Measurements from ENCODE around the gene ENOX1. TPM values are rescaled to one million over a fixed set of nuclear protein-coding genes. Genes with fewer than 3 reads are reported as not detected.

Gene ENOX1
- total RNA-seq, 4 donors from 2014 or later, result 3.6 to 18.7 (median 5.7) TPM

GRCh38 chr13:43611281-43612273 lies 175.2 kb downstream of the ENOX1 start:
- no peak for TF ChIP-seq POLR2A (IDR thresholded peaks at IDR 0.05)
- TF ChIP-seq, protein P1, sequence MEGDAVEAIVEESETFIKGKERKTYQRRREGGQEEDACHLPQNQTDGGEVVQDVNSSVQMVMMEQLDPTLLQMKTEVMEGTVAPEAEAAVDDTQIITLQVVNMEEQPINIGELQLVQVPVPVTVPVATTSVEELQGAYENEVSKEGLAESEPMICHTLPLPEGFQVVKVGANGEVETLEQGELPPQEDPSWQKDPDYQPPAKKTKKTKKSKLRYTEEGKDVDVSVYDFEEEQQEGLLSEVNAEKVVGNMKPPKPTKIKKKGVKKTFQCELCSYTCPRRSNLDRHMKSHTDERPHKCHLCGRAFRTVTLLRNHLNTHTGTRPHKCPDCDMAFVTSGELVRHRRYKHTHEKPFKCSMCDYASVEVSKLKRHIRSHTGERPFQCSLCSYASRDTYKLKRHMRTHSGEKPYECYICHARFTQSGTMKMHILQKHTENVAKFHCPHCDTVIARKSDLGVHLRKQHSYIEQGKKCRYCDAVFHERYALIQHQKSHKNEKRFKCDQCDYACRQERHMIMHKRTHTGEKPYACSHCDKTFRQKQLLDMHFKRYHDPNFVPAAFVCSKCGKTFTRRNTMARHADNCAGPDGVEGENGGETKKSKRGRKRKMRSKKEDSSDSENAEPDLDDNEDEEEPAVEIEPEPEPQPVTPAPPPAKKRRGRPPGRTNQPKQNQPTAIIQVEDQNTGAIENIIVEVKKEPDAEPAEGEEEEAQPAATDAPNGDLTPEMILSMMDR (IDR thresholded peaks at IDR 0.05), result no peak
- H3K4me1 ChIP-seq, result no peaks in the 10 kb centered on the region
- no peaks in the 10 kb centered on the region for H3K27me3 ChIP-seq
- no peak overlapping the region for H3K4me3 ChIP-seq
- DNase-seq, result no peak
- H3K36me3 ChIP-seq, result no peaks in the 10 kb centered on the region
- intact Hi-C loops (cut with DNase I; ENCODE audit: low total_unique reads), result no loop called here
- no peak overlapping the region for H3K27ac ChIP-seq
- H3K9me3 ChIP-seq, result no peaks in the 10 kb centered on the region

DNA sequence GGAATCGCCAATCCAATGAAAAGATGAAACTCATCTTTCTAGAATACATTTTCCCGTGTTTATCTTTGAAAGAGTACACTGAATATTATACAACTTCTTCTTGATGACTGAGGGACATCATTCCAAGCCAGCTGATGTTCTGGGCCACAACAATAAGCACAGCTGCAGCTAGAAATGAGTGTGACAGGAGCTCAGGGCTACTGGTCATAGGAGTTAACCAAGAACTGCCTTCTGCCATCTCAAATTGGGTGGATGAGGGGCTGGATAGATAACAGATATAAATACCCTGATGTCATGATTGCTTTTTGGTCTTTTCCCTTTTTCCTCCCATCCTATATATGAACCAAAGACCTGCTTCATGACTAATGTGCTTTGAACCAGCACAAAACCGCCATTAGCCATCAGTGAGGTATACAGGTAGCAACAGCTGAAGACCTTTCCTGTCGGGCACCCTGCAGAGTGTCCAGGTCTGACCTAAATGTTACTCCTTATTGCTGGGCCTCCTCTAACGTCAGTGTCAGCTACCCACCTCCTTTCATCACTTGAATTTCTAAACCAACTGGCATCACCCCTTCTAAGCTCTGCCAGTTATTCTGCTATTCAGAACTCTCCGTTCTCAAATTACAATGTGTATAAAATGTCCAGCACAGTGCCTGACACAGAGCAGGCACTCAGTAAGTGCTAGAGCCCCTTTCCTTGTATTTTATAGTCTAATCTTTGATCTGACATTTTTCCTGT lies 178.2 kb downstream of the ENOX1 start:
- Histone ChIP-seq H3K27ac (no peak overlapping the region), H3K9me3 (no peaks in the 10 kb centered on the region), H3K27me3 (no peaks in the 10 kb centered on the region), H3K36me3 (no peaks in the 10 kb centered on the region), H3K4me3 (no peak overlapping the region), H3K4me1 (no peaks in the 10 kb centered on the region)
- no peak for DNase-seq
- TF ChIP-seq, protein P1 (IDR thresholded peaks at IDR 0.05), result no peak
- no peak for TF ChIP-seq POLR2A (IDR thresholded peaks at IDR 0.05)
- intact Hi-C loops (cut with DNase I; ENCODE audit: low total_unique reads), result no loop called here

DNA sequence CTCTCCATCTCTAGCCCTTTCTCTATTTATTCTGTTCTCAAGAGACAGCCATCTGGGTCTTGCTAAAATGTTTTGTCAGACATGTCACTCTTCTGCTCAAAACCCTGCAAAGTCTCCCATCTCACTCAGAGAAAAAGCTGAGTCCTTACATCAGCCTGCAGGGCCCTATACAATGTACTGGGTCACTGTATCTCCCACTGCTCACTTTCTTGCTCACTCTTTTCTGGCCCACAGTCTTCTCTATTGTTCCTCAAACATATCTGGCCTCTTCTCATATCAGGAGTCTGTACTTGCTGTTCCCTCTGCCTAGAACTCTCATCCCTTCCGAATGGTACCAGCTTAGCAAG lies 189.2 kb downstream of the ENOX1 start:
- Histone ChIP-seq H3K9me3 (no peaks in the 10 kb centered on the region), H3K4me1 (no peaks in the 10 kb centered on the region), H3K4me3 (no peak overlapping the region), H3K36me3 (no peaks in the 10 kb centered on the region), H3K27ac (no peak overlapping the region), H3K27me3 (no peaks in the 10 kb centered on the region)
- no peak for TF ChIP-seq POLR2A (IDR thresholded peaks at IDR 0.05)
- TF ChIP-seq, protein P1 (IDR thresholded peaks at IDR 0.05), result no peak
- intact Hi-C loops (cut with DNase I; ENCODE audit: low total_unique reads), result no loop called here
- no peak for DNase-seq

GRCh38 chr13:43596924-43597598 lies 189.7 kb downstream of the ENOX1 start:
- TF ChIP-seq, protein P1 (IDR thresholded peaks at IDR 0.05), result no peak
- TF ChIP-seq POLR2A (IDR thresholded peaks at IDR 0.05), result no peak
- Histone ChIP-seq H3K27ac (no peak overlapping the region), H3K4me1 (no peaks in the 10 kb centered on the region), H3K9me3 (no peaks in the 10 kb centered on the region), H3K27me3 (no peaks in the 10 kb centered on the region), H3K36me3 (no peaks in the 10 kb centered on the region), H3K4me3 (no peak overlapping the region)
- DNase-seq, result no peak
- intact Hi-C loops (cut with DNase I; ENCODE audit: low total_unique reads), result no loop called here
